ENCODE data around the gene EFNA5.

The EFNA5 gene

DNA sequence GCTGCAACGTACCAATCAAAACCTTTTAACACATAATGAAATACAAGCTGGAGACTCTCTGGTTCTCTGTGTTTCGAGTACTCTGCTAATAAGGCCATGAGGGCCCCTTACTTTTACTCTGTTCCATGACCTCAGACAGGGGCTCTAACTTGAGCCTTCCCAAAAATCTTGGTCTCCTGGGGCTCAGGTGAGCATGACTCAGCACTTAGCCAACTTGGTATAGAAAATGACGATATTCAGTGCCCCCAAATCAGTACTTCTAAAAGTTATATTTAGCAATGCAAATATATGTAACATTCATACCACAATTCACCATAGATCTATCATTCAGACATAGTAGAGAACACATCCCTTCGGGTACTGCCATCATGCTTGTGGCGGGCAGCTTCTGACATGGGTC is 278.9 kb downstream of the EFNA5 start:
- DNase-seq (ENCODE audit: low spot score) = no peak

DNA sequence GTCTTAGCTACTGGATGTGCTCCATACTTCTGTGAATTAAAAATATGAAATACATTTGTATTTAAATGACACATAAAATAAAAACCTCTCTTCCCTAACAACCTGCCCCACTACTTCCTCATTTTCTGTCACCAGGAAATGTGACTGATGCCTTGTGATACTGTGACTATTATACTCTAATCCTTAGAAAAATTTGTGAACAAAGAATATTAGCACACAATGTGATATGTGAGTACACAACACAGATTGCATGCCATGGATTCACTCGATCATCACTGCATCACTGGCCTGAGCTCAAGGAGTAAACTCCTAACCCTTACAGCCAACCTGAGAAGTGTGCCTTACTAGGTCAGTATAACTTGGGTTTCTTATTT is 281.0 kb downstream of the EFNA5 start:
- no peak for DNase-seq (ENCODE audit: low spot score)

DNA sequence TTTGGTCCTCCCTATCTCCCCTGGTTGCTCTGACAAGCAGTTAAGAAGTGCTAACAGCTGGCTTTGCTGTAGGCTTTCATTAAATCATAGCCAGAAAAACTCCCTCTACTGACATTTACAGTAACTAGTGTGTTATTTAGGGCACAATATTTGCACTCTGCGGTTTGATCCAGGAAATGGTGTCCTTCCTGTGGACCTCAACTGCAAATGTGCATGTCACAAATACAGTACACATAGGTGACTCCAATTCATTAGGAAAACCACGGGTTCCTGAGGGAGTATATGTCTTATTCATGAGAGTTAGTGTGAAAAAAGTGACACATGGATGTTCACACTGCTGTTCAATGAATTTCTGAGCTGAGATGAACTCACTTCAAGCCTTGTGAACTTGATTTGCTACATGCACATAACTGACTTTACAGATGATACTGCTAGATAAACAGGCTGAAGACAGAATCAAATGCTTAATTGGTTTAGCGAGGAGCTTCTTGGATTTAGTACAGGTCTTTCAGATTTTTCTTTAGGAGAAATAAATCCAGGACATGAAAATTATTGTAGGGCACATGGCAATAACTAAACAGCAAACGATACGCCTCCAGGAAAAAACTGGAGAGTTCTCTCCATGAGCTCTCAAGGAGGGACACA is 281.5 kb downstream of the EFNA5 start:
- no peak for DNase-seq (ENCODE audit: low spot score)

DNA sequence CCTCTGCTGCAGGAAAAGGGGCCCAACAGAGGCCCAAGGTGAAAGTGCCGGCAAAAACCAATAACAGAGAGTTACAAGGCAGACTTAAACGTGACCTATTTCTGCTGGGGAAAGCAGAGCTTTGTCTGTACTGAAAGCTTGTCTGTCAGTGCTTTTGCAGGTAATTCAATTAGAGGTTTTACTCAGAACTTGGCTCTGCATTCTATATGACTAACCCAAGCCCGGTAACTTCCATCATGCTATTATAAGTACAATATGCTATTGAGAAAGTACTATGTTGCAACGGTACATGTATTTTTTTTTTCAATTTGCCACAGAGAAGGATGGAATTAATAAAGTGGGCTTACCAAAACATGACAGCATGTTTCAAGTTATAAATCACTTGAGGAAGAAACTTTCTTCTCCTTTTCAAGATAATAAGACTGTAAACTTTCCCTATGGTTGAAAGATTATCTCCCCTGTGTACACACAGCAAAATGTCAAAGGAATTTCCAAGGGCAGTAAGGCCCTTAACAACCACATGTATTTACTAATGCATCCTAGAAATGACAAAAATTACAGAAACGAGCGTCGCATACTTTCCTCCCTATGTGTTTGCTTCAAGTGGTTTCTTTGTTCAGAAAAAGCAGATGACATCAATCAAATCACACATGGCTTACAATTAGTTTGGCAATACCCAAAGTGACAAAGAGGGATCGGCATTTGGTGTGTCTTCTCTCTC is 282.4 kb downstream of the EFNA5 start:
- DNase-seq (ENCODE audit: low spot score) = no peak

DNA sequence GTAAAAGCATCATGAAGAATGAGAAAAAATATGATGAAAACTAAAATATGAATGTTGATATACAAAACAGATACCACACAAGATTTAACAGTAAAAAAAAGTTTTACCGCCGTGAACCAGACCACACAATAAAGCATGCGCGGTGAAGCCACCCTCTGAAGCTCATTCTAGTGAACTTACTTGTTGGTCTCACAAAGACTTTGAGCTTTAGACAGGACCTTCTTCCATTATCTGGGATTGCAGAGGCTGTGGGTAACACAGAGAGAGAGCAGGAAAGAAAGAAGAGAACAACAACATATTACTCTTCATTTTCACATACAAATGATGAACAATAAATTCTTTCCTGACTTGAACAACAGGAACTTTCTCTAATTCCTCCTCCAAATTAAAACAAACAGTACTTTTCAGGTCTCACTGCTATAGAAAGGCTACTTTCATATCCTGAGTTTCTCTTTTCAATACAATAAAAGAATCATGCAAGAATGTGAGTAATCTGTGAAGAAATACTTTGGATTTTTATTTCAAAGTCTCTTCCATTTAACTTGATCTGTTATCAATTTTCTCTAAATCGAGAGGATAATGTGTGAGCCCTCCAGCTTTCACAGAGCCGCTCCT is 283.1 kb downstream of the EFNA5 start:
- no peak for DNase-seq (ENCODE audit: low spot score)

DNA sequence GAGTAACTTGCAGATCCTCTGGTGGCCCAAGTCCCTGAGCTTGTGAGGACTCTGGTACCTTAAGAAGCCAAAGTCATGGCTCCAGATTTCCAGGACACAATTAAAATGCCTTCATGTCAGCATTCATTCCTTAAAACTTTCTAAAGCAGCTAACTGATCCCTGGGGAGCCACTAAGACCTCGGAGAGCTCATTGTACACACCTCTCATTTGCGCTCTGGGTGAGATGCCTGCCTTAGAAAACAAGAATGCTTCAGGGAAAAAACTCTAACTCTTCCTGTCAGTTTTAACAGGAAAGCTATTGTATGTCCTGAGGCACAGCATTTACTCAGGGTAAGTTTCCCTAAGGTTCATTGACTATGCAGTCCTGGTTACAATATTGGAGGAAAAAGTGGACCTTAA is 285.0 kb downstream of the EFNA5 start:
- no peak for DNase-seq (ENCODE audit: low spot score)

DNA sequence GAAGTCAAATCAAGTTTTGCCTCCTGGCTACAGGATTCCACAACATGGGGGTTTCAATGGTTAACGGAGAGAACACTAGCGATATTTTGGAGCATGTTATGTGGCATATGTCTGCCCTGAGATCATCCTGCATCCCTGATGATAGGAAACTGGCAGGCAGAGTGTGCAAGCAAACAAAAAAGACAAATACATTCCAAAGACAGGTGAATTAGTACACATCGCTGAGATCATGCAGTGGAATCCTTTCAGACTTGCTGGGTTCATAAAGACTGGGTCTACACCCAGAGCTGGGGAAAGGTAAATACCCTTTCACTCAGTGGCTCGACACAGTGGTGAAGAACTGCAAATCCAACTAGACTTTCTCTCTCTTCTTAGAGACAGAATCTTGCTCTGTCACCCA is 286.5 kb downstream of the EFNA5 start:
- DNase-seq (ENCODE audit: low spot score) = no peak

DNA sequence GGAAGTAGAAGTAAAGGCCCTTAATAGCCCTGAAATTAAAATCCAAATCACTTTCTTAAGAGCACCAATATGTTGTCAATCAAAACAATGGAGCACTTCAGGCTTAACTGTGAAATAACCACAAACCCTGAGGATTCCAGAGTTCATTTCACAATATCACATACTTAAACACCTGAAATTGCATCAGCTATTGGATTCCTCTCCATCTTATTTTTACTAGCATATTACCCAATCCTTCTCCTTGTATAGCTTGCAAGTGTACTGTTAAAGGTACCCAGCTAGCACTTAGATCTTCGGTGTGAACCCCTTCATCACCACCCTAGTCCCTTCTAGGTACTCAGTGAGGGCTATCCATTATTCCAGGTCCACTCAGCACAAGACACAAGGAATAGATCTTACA is 287.3 kb downstream of the EFNA5 start:
- no peak for DNase-seq (ENCODE audit: low spot score)

DNA sequence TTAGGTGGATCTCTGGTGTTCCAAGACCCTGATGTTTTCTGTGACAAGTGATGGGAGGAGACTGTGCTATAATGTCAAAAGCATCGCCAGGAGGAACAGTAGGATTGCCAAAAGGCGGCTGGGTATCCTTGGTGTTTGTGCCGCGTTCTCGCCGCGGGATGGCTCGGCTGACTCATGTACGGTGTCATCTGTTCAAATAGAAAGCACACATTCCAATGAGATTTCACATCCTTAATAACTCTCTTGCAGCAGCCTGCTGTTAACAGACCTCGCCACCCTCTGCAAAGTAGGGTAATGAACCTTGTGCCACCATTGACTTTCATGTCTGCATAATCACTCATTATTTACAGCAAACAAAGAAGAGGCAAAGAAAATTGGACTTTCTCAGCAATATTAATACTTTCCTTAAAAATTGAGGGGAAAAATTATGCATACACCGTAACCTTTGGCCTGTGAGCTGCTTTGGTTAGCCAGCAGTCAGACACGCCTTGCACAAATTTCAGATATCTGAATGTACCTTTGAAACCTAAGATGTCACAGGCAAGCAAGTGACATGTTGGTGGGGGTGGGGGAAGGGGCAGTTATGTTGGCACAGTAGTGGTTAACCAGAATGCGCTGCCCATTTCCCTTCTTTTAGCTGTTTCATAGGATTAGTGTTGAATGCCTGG is 289.4 kb downstream of the EFNA5 start:
- no peak for DNase-seq (ENCODE audit: low spot score)

DNA sequence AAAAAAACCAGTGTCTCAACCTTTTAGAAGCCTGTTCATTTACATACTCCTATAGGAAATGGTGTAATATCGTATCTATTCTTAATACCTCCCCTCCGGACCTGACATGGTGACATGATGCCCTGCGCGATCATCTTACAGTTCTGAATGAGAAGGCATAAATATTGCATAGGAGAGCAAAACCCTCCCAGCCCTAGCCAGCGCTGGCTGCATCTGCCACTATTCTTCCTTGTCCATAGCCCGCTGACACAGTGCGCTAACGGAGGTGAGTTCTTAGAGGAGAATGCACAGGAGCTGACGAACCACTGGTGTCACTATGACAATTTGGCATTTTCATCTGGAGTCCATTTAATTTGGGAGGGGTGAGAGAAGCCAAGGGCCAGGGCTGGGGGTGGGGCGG is 290.1 kb downstream of the EFNA5 start:
- DNase-seq (ENCODE audit: low spot score) = no peak

DNA sequence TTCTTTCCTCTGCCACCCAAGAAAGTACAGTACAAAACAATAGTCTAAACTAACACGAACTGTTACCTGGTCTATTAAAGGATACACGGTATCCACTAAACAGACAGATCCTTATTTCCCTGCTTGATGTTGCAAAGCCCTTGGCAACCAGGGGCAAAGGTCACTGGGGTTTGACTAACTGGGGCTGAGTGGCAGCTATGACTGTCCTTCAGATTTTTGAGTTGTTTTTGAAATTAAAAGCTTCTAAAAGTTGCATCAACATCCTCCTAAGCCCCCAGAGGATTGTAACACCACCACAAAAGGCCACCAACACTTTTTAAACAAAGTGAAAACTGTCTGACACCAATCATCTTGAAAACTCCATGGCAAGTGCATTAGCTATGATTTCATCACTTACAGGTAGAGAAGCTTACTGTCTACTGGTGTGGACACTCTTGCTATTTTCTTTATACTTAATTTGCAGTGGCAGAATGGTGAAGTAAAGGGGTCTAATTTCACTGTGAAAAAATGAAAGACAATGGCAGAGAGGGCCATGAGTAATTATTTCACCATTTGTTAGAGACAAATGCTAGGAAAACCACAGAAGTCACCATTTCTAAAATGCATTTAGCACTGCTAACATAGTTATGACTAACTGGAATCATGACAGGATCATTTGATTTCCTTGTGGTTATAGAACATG is 292.4 kb downstream of the EFNA5 start:
- DNase-seq (ENCODE audit: low spot score) = no peak

DNA sequence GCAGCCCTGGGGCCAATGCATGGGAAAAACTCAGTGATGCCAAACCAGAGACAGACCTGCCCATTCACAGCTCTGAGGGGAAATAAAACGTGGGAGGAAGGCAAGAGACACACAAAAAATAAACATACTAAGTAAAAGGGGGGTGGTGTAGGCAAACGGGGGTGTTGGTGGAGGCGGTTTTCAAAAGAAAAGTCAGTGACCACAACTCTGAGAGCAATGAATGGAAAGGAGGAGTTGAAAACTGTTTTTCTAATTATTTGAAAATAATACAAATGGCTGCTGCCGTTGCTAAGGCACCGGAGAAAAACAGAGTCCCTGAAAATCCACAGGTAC is 293.5 kb downstream of the EFNA5 start:
- no peak for DNase-seq (ENCODE audit: low spot score)

DNA sequence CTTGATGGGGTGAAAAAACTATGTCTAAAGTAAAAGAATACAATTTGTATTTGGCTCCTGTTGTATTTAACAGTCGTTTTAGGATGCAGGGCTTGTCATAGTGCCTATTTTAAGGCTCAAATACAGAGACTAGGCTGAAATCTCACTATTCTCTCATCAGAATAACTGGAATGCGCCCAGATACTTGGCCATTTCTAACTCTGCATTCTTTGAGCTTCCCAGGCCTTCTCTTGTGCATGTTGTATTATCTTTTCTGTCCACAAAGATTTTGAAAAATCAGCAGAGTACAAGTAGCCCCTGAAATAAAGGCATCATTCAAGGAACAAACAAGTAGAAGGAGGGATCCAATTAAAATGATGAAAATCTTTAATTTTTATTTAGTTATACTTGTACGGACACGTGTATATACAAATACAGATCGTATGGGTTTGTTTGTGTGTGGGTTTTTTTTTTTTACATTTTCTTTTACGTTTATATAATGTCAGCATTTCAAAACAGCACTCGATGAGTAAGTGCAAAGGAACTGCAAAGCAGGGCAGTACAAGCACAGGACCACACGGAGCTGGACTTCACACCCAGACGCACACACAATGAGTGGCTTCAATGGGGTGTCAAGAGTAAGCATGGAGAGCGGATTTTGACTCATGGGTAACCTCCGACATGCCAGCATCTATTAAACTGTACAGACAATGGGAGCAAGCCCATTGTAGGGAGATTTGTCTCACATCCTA is 294.0 kb downstream of the EFNA5 start:
- no peak for DNase-seq (ENCODE audit: low spot score)

DNA sequence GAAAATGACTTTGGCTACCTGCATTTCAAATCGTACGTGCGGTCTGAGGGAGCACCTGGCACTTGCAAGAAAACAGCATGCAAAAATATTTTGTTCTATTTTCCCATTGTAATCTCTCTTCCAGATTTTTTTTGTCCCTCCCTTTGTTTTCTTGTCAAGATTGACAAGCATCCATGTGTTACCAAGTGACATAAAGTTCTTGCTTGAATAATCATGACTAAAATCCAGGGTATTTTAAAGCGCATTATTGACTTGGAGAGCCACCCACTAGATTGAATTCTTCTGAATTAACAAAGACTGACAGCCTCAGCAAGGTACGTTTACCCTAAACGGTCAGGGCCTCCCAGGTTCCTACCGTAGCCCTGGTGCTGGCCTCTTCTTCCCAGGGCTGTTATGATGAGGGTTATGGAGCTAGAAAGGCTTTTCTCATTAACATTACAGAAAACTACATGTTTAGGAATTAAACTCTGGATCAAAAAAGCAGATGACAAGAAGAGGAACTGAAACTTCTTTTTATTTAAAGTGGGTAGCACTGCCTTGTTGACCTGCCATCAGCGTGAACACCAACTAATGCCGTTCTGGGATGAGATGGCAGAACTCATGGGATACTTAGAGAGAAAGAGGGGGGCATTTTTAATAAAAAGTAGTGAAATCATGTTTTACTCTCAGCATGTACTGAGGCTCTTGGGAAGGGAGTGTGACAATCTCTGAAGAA is 297.0 kb downstream of the EFNA5 start:
- no peak for DNase-seq (ENCODE audit: low spot score)

DNA sequence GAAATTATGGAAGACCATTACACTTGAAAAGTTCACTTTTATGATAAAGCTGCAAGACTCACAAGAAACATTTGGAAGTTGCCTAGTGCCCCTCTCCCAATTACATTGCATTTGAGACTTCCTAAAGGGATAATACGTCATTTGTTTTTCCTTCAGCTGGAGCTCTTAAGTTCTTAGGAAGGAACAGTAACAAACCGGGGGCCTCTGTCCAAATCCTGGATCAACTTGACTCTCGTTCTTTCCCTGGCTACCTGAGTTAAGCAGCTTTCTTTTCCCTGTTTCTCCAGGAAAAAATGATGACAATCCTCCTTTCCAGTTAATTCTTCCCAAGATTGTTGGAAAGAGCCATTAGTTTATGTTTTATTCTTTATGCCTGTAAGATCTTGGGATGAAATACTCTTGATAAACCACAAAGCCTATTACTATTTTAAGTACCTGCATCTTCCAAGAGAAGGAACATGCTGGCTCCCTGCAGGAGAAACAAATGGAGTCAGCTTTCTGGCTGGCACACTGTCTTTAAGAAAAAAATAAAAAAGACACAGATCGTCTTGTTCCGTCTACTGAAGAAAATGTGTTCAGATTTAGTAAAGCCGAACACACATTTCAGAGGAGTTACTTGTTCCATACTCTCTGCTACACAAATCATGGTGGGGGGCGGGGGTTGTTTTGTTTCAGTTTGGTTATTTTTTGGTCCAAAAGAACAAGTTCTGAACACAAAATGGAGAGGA is 297.9 kb downstream of the EFNA5 start:
- no peak for DNase-seq (ENCODE audit: low spot score)

DNA sequence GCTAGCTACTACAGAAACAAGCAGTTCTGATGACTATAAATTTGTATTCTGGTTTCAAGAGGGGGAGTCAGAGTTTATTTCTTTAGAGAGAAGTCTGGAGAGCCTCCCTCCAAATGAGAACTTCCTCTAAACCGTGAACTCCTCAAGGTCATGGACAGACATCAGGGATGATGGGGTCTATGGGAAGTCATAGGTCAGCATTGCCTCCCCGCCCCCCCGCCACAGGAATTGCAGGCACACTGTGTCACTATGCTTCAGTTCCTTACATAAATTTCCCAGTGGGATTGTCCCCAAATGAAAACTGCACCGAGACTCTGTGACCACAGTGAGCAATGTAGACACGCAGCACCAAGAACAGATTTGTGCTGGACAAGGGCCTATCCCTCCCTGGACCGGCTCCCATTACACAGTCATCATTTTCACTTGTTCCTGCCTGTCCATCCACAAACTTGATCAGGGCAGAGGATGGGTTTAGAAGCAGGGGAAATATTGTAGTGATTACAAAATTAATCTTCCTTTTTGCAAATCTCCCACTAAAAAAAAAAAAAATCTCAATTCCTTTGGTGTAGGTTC is 300.3 kb downstream of the EFNA5 start:
- DNase-seq (ENCODE audit: low spot score) = no peak

DNA sequence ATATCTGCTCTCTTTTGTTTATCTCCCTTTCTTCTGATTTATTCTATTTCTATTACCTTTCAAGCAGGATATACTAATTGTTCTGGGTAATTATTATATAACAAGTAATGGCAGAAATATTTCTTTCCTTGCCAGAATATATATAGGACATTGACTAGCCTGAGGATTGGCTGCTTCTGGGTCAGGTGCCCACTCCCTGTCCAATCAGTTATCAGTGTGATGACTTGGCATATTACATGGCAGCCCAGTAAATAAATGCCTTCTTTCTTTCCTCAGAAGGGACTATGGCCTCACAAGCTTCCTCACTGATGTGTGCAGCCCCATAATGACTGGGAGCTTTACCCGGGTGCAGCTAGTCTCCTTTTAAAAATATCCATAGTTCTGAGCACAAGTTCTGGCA is 301.1 kb downstream of the EFNA5 start:
- DNase-seq (ENCODE audit: low spot score) = no peak

DNA sequence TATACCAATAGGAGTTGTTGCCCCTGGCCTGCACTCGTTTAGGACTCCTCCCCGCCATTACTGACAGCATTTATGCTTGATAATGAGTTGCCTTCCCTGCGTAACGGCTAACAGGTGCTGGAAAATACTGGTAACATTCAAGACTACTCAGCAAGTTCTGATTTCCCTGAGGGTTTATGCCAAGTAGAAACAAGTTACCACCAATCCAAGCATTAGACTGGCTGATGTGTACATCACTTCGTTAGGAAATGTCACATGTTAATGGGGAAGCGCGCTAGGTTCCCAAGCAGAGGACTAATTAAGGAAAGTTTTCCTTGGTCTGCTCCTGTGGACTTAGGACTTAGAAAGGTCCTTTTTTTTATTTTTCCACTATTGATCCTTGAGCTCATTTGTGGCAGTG is 302.1 kb downstream of the EFNA5 start:
- DNase-seq (ENCODE audit: low spot score) = no peak

DNA sequence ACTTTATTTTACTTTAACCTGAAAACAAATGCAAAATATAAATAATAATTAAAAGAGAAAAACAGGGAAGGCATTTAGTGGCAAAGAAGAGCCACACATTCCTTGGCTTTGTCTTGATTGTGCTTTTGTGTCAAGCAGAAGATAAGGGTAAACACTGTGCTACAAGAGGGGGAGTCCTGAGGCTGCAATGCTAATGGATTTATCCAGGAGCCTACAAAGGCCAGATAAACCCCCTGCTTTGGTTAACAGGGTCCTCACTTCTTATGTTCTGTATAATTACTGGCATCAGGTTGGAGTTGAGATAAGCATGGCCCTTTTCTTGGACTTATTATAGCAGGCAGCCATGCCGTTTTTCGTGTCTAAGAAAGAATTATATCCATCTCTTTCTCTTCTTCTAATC is 302.8 kb downstream of the EFNA5 start:
- no peak for DNase-seq (ENCODE audit: low spot score)

DNA sequence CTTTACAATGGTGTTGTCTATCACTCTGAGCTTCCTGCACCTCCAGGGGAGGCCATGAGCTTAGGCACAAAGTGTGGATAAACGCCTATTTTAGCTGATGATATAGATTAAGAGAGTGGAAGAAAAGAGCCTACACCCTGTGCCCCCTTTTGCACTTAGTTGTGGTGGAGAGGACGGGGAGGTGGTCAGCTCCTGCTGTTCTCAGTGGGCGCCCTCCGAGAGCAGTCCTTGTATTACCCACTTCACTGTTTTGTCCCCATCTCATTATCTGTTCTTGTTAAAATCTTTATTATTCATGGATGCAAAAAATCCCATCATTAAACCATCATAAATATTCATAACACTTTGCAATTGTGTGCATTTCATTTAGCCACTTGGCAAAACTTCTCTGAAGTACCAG is 303.3 kb downstream of the EFNA5 start:
- DNase-seq (ENCODE audit: low spot score) = no peak

Measured in left forelimb (tissue), 1 donor.